ENCODE measurements around the gene BCKDHB. TPM values are rescaled to one million over a fixed set of nuclear protein-coding genes. Genes with fewer than 3 reads are reported as not detected.
"Not testable (repeated sequence)": the region's sequence is repeated elsewhere in the genome, so short reads cannot be mapped to it uniquely, and the experiment has no call there.

BCKDHB gene
- total RNA-seq, 4 donors from 2014 or later = 10.9 to 32.9 (median 29.7) TPM

DNA sequence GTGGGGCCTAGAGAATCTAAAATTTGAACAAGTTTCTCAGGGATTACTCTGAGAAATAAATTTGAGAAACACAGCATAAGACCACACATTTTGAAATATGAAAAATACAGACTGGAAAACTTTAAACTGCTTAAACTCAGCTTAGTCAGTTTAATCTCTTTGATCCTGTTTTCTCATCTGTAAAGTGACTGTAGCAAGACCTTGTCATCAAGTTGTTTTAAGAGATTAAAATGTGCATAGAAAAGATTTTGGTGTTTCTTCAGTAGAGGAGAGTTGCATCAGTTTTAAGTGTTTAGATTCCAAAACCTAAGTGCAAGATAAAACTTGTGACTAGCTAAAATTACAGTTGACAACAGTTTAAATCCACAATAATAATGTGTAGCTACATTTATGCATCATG is 8.1 kb upstream of the BCKDHB start:
- intact Hi-C loops (cut with DNase I; ENCODE audit: low total_unique reads) = no loop called here
- TF ChIP-seq, protein P1, sequence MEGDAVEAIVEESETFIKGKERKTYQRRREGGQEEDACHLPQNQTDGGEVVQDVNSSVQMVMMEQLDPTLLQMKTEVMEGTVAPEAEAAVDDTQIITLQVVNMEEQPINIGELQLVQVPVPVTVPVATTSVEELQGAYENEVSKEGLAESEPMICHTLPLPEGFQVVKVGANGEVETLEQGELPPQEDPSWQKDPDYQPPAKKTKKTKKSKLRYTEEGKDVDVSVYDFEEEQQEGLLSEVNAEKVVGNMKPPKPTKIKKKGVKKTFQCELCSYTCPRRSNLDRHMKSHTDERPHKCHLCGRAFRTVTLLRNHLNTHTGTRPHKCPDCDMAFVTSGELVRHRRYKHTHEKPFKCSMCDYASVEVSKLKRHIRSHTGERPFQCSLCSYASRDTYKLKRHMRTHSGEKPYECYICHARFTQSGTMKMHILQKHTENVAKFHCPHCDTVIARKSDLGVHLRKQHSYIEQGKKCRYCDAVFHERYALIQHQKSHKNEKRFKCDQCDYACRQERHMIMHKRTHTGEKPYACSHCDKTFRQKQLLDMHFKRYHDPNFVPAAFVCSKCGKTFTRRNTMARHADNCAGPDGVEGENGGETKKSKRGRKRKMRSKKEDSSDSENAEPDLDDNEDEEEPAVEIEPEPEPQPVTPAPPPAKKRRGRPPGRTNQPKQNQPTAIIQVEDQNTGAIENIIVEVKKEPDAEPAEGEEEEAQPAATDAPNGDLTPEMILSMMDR (IDR thresholded peaks at IDR 0.05) = no peak
- TF ChIP-seq POLR2AphosphoS5 (IDR thresholded peaks at IDR 0.05) (no peak), POLR2A (IDR thresholded peaks at IDR 0.05) (no peak), EP300 (IDR thresholded peaks at IDR 0.05; ENCODE audit: low read depth) (no peak)

DNA sequence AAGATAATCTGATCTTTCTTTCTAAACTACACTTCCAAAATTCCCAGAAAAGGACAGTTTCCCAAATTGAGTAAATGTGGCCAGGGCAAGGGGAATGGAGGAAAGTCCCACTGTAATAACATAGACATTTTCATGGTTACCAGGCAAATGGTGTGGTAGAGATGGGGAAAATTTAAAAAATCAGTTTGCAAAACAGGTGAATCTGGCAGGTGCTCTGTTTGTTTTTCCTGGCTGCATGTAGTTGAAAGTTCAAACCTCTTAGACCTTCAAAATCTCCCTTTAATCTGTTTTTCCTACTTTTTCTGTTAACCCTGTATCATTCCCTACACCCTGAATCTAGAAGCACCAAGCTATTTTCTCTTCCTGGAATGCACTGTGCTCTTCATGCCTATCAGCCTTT is 2.0 kb upstream of the BCKDHB start:
- in situ Hi-C loops (cut with MboI; ENCODE audit: low pct_ligation_motif_present in 1 of 4, low pct_unique_long_range_greater_than_20kb in 1 of 4, low sequenced_read_pairs in 3 of 4) = no loop called here
- TF ChIP-seq, protein P1 (IDR thresholded peaks at IDR 0.05) = no peak
- TF ChIP-seq POLR2A (IDR thresholded peaks at IDR 0.05) (no peak), EP300 (IDR thresholded peaks at IDR 0.05; ENCODE audit: low read depth) (no peak), POLR2AphosphoS5 (IDR thresholded peaks at IDR 0.05) (no peak)
- intact Hi-C loops (cut with DNase I; ENCODE audit: low total_unique reads) = loop anchor here (10.0 kb wide), 1 partner anchor 1650 kb away; the partner anchor contains the start of gene TENT5A
- no peak overlapping the region for H3K4me3 ChIP-seq
- DNase-seq = no peak
- no peaks in the 10 kb centered on the region for H3K36me3 ChIP-seq
- H3K9me3 ChIP-seq = no peaks in the 10 kb centered on the region
- no peak overlapping the region for H3K27ac ChIP-seq
- H3K27me3 ChIP-seq = no peaks in the 10 kb centered on the region
- peaks cover 7 to 20% (median 8%) of the 10 kb centered on the region in 4 donors for H3K4me1 ChIP-seq

More for the DNA sequence above, 8.1 kb upstream of the BCKDHB start:
- no peaks in the 10 kb centered on the region for H3K36me3 ChIP-seq
- H3K4me1 ChIP-seq = no peaks in the 10 kb centered on the region
- no peaks in the 10 kb centered on the region for H3K27me3 ChIP-seq
- in situ Hi-C loops (cut with MboI; ENCODE audit: low pct_ligation_motif_present in 1 of 4, low pct_unique_long_range_greater_than_20kb in 1 of 4, low sequenced_read_pairs in 3 of 4) = loop anchor here in 1 of 4 donors (10.0 kb wide), 1 partner anchor 154 kb away; the partner anchor contains the start of gene ELOVL4
- no peak overlapping the region for H3K27ac ChIP-seq
- no peak overlapping the region for H3K4me3 ChIP-seq
- DNase-seq = no peak
- no peaks in the 10 kb centered on the region for H3K9me3 ChIP-seq

DNA sequence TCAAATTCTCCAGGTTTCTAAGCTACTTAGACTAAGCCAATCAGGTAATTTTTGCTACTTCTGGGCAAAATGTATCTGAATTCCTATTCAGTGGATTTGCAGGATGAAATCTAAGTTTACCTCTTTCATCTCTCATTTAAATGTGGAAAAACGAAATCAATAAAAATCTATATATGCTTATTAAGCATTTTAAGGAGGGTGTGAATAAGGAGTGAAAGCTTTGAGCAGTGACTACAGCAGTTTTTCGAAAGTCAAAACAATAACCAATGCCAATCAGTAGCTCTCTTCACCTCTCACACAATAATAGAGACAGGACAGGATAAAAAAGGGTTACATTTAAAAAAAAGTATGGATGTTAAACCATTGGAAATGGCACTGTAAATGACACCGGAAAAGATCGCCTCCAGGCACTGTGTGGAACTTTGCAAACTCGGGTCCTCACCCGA is 476 bp upstream of the BCKDHB start:
- H3K36me3 ChIP-seq = no peaks in the 10 kb centered on the region
- intact Hi-C loops (cut with DNase I; ENCODE audit: low total_unique reads) (loop anchor here (10.0 kb wide), 1 partner anchor 1649 kb away; the partner anchor contains the start of gene TENT5A), in situ Hi-C loops (cut with MboI; ENCODE audit: low pct_ligation_motif_present in 1 of 4, low pct_unique_long_range_greater_than_20kb in 1 of 4, low sequenced_read_pairs in 3 of 4) (no loop called here)
- 1 to 2% methylated on average over 4 to 6 of the region's 6 CpGs for WGBS, 2 donors (ENCODE audit: low coverage in 1 of 2)
- H3K27ac ChIP-seq = peak overlapping the region; percentile 92 to 94 (median 94)
- H3K4me3 ChIP-seq = peak overlapping the region in 3 of 4 donors; percentile 89 to 98 (median 91)
- H3K27me3 ChIP-seq = no peaks in the 10 kb centered on the region
- H3K9me3 ChIP-seq = no peaks in the 10 kb centered on the region
- TF ChIP-seq EP300 (IDR thresholded peaks at IDR 0.05; ENCODE audit: low read depth) (no peak), POLR2AphosphoS5 (IDR thresholded peaks at IDR 0.05) (no peak), POLR2A (IDR thresholded peaks at IDR 0.05) (no peak)
- TF ChIP-seq, protein P1 (IDR thresholded peaks at IDR 0.05) = no peak
- H3K4me1 ChIP-seq = peaks cover 7 to 20% (median 8%) of the 10 kb centered on the region in 4 donors
- no peak for DNase-seq

DNA sequence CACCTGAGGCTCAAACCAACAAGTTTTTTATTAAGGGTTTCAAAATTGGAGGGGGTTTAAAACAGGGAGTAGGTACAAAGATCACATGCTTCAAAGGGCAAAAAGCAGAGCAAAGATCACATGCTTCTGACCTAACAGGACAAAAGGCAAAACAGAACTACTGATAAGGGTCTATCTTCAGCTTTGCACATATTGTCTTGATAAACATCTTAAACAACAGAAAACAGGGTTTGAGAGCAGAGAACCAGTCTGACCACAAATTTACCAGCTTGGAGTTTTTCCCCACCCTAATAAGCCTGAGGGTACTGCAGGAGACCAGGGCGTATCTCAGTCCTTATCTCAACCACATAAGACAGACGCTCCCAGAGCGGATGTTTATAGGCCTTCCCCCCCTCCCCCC is 16.1 kb downstream of the BCKDHB start:
- H3K27ac ChIP-seq; H3K36me3 ChIP-seq; H3K4me3 ChIP-seq; H3K9me3 ChIP-seq; intact Hi-C loops (cut with DNase I; ENCODE audit: low total_unique reads); DNase-seq; H3K27me3 ChIP-seq; in situ Hi-C loops (cut with MboI; ENCODE audit: low pct_ligation_motif_present in 1 of 4, low pct_unique_long_range_greater_than_20kb in 1 of 4, low sequenced_read_pairs in 3 of 4): not testable (repeated sequence)
- H3K4me1 ChIP-seq = peaks cover 0 to 13% (median 6%) of the 10 kb centered on the region in 4 donors
- 96% methylated on average over 3 of the region's 3 CpGs; no CpG with 5 or more reads in 1 of the 2 donors for WGBS, 2 donors (ENCODE audit: low coverage in 1 of 2)
